ENCODE data around the gene FMNL2.

Gene FMNL2

DNA sequence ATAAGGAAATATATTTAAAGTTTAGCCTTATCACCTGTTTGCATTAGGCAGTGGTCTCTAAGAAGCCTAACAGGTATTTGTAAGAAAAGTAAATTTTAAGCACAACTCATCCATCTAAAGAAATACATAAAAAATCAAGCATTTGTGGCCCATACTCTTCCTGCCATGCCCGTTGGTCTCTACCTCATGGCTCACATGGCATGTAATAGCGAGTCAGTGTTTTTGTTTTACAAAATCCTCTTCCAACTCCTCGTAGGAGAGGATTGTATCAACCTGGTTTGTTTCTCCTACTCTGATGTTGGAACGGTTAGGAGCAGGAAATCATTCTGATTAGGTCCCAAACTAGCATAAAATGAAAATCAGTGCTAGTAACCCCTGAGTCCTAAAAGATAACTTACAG lies 91.8 kb downstream of the FMNL2 start:
- DNase-seq (ENCODE audit: low spot score), result no peak

- DNase-seq (ENCODE audit: low spot score), result no peak
These were observed 92.9 kb downstream of the FMNL2 start for GRCh38 chr2:152427902-152428301.

DNA sequence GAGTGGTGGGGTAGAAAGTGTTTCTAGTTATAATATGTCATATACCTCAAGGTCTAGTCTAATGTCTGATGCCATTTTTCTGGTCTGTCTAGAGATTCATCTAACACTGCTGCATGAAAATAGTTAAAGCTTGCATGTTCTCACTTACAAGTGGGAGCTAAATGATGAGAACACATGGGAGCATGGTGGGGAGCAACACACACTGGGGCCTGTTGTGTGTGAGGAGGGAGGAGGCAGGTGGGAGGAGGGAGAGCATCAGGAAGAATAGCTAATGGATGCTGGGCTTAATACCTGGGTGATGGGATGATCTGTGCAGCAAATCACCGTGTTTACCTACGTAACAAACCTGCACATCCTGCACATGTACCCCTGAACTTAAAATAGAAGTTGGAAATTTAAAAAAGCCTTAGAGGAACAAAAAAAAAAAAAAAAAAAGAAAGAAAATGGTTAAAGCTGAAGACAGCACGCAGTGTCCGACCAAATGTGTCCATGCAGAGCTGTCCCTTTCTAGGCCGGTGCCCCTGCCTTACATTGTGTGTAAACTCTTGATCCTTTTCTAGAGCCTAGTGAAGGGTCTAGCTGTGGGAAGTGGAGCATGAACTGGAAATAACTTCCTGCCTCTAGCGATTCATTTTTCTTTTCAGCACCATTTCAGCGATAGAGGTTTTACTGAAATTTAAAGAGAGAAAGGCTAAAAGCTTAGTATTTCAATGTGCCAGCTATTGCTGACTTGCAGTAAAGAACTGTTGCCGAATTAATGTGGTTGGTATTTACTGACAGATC lies 94.0 kb downstream of the FMNL2 start:
- DNase-seq (ENCODE audit: low spot score), result no peak

DNA sequence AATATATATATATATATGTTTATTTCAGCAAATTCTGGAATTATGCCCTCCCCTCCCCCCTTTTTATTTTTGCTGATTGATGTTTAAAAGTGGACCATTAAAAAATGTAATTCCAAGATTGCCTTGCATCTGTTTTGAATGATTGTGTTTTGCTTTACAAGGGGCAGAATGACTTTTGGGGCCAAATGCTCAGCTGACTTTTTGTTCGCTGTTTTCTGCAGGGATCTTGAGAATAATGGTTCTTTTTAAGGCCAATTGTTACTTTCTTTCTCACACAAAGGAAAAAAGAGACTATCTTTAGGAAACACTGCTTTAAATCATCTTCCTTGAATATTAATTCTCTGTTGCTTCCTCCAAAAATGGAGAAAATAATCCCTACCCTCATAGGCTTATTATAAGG lies 95.9 kb downstream of the FMNL2 start:
- no peak for DNase-seq (ENCODE audit: low spot score)

DNA sequence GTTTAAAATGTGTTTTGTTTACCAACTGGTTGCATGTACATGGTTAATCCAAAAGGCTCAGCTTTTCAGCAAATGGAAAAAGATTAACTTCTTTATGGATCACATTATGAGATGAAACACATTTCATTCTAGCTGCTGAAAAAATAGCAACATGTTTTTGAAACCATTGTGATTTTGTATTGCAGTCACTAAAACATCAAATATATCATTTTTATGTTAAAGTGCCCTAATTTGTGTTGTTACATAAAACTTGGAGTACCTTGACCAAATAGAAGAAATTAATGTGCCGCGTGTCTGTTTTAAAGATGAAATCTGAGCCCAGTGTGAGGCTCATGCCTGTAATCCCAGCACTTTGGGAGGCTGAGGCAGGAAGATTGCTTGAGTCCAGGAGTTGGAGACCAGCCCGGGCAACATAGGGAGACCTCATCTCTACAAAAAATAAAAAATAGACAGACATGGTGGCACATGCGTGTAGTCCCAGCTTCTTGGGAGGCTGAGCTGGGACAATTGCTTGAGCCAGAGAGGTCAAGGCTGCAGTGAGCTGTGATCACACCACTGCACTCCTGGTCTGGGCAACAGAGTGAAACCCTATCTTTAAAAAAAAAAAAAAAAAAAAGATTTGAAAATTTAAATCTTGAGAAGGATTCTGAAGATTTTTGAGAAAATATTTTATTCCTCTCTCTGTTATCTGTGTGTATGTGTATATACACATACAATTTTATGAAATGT lies 96.6 kb downstream of the FMNL2 start:
- no peak for DNase-seq (ENCODE audit: low spot score)

GRCh38 chr2:152432206-152432653 lies 97.3 kb downstream of the FMNL2 start:
- DNase-seq (ENCODE audit: low spot score), result no peak

DNA sequence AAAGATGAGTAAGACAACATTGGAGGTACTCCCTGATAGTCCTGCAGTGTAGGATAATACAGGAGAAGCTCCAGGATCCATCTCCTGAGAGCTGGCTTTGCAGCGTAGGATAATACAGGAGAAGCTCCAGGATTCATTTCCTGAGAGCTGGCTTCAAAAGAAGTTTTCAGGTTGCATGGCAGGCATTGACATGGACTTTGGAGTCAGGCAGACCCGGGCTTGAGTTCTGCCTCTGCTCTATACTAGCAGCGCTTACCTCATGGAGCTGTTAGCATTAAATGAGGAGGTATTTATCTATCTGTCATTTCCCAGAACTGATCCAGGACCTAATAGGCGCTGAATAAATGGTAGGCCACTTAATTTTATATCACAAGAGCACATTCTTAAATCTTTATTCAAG lies 97.8 kb downstream of the FMNL2 start:
- no peak for DNase-seq (ENCODE audit: low spot score)

GRCh38 chr2:152433289-152433688 lies 98.3 kb downstream of the FMNL2 start:
- DNase-seq (ENCODE audit: low spot score), result no peak

- DNase-seq (ENCODE audit: low spot score), result no peak
These were observed 98.8 kb downstream of the FMNL2 start for GRCh38 chr2:152433791-152434190.

DNA sequence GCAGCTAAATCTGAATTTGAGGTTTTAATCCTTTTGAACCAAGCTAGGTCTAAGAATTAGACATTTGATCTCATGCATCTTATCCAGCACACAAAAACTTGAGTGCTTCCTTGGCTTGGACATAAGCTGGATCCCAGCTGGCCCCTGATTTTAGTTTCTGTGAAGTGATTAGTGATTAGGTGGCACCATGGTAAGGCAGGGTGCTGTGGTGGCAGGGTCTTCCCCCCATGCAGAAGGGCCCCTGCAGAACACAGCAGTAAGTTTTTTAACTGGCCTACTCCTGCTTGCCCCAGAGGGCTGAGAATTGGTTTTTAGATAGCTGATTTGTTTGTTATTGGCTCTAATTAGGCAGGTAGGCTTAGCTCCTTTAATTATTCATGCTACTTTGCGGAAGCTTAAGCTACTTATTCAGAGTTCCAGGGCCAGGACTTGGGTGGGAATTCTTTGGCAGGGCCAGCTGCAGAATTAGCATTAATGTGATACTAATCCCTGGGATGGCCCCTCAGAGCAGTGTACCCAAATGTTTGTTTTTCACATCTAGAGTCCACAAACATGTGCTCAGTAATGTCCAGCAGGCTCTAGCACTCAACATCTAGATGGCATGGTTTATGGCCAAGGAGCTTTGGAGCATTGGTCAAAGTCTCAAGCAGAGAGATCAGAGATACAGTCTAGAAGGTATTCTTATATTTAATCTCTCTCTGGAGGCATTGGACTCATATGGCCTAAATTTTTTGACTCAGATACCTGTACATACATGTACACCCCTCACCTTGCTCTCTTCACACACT lies 99.6 kb downstream of the FMNL2 start:
- peak; percentile 57 for DNase-seq (ENCODE audit: low spot score)

DNA sequence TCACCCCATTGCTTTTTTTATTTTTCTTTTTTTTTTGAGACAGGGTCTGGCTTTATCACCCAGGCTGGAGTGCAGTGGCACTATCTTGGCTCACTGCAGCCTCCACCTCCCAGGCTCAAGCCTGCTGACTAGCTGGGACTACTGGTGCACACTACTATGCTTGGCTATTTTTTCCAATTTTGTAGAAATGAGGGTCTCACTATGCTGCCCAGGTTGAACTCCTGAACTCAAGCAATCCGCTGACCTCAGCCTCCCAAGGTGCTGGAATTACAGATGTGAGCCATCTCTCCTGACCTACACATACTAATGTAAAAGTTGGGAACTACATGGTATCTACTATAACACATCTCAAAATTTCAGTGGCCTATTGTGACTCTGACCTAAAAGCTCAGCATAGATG lies 101.2 kb downstream of the FMNL2 start:
- no peak for DNase-seq (ENCODE audit: low spot score)

DNA sequence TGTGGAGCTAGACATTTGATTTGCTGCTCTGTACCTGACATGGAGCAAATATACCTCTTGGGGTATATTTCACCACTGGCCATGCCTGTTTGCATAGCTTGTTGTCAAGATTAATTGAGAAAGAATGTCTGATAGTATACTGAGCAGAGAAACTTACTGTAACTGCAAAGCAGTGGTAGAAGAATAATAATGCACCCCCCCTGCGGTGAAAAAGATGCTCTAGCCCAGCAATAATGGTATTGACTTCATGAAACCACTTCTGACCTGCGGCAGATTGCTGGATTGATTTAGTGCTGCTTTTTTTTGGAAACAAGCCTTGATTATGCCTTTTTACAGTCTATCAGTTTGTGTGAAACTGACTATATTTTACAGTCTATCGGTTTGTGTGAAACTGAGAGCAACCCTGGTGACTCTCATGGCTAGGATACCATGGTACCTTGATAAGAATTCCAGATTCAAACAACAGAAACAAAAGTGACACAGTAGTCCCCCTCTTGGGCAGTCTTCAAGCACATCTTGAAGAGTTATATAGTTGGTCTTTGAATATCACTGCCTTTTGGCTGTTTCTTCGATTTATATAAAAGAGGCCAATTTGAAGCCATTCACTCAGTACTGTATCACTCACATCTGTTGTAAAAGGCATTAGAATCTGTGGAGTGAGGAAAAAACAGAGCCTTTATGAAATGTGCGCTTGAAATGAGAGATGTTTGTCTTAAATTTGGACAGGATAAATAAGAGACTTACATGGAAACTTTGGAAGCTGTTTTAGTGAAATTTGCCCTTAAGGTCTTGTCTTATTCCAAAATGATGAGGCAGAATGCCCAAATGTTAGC lies 102.5 kb downstream of the FMNL2 start:
- no peak for DNase-seq (ENCODE audit: low spot score)

DNA sequence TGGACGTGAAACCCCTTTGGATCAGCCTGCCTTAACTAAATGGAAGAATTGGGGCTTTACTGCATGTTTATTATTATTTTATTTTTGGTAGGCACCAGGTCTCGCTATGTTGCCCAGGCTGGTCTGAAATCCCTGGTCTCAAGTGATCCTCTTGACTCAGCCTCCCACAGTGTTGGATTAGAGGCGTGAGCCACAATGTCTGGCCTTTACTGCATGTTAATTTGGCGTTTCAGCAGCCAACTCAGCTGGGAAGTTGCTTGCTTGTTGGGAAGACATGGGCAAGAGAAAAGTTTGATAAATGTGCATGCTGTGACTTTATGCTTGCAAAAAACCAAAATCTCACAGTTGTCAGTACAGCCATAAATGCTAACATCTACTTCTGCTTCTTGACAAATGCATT lies 105.1 kb downstream of the FMNL2 start:
- DNase-seq (ENCODE audit: low spot score), result no peak

DNA sequence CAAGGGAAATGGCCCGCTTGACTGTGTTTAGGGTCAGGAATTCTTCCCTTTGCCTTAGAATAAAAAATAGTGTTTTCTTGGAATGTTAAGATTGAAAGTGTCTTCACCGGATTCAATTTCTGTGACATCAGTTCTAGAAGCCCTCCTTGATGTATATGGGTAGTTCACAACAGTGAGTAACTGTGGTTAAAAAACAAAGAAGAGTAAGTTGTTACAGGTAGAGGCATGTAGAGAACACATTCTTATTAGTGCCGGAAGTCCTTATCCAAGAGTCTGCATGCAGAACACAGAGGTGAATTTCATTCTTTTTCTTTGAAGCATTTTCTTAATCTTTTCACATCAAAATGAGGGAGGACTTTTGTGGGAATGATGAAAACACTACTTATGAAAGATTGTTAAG lies 105.5 kb downstream of the FMNL2 start:
- DNase-seq (ENCODE audit: low spot score), result no peak

DNA sequence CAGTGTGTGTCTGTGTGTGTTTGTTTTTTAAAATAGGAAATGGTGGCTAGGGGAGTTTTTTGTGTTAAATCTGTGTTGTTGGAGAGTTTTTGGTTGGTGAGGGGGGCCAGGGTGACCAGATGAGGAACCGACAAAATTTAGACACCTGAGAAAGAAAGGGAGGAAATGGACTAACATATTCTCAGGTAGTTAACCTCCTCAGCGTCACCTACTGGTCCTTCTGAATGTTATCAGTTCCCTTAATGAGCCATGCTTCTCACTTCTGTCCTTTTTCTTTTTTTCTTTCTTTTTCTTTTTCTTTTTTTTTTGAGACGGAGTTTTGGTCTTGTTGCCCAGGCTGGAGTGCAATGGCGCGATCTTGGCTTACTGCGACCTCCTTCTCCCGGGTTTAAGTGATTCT lies 107.0 kb downstream of the FMNL2 start:
- DNase-seq (ENCODE audit: low spot score), result no peak

DNA sequence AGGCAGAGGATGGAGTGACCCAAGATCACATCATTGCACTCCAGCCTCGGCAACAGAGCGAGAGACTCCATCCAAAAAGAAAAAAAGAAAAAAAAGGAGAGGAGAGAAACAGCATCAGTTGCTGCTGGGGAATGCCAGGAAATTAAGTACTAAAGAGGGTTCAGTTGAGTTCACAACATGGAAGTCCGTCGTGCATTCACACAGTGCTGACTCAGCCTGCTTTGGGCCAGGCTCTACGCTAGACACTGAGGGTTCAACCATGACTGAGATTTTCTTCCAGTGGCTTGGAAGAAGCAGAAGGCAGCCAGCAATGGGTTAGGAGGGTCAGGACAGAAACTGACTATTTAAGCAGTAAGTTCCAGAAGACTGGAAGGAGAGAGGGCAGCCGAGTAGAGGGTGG lies 108.8 kb downstream of the FMNL2 start:
- DNase-seq (ENCODE audit: low spot score), result no peak

DNA sequence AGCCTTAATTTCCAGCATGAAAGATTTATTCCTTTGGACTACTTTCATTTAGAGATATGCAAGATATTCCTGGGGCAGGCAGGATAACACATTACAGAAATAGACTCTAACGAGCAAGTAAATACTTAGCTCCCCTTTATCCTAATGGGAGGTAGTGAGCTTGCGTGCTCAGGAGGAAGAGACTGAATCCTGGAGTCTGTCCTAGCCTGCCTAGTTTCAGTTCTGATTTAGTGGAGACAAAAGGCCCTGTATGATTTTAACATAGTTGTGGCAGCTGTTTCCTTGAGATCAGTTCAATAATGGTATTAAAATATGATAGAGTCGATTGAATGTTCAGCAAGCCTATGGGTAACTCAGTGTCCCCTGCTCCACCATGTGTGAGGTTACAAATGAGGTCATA lies 109.5 kb downstream of the FMNL2 start:
- DNase-seq (ENCODE audit: low spot score), result no peak

- no peak for DNase-seq (ENCODE audit: low spot score)
These were observed 110.4 kb downstream of the FMNL2 start for GRCh38 chr2:152445375-152445774.

DNA sequence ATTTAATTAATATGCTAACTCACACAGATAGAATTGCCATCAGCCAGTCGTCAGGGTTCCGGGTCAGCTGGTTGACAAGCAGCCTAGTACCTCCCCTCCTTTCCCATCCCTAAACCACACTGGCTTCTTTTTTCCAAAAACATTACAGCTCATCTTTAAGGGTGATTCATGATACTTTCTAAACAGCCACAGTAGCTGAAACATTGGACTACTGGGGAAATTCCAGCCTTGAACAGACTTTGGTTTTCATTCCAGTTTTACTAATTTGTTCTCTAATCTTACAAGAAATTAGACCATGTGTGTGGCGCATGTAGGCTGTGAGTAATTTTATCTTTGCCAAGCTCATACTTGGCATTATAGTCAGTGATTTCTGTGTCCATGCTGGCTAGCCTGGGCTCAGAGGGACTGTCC lies 110.8 kb downstream of the FMNL2 start:
- no peak for DNase-seq (ENCODE audit: low spot score)

DNA sequence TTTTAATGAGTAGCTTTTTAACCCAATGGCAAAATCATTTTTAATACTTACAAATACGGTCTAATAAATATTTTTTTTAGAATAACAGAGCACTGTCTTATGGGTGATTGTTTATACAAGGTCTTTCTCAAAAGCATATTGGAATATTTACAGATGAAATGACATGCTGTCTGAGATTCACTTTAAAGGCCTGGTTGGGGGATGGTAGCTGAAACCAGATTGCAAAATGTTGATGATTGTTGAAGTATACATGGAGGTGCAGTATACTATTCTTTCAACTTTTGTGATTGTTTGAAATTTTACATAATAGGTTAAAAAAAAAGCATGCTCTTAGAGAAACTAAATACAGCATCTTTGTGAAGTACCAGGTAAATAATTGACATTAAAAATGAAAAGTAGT lies 111.2 kb downstream of the FMNL2 start:
- no peak for DNase-seq (ENCODE audit: low spot score)

- DNase-seq (ENCODE audit: low spot score), result no peak
These were observed 112.9 kb downstream of the FMNL2 start for GRCh38 chr2:152447897-152448296.

DNA sequence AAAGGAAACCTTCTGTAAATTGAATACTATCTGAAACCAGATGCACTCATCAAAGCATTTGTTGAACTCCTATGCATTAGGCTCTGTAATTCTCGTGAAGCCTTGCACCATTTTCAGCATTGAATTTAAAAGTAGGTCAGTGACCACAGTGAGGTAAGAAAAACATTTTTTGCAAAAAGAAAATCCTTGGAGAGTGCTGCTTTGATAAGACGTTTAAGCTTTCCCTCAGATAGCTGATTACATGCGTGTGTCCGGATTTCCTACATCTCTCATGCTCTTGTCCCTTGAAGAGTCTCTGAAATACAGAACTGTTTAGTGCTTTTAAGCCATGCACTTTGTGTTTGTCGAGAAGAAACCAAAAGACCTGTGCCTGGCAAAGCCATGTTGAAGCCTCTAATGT lies 113.6 kb downstream of the FMNL2 start:
- DNase-seq (ENCODE audit: low spot score), result no peak
